Measurements from ENCODE around the gene SLA2.

DNA sequence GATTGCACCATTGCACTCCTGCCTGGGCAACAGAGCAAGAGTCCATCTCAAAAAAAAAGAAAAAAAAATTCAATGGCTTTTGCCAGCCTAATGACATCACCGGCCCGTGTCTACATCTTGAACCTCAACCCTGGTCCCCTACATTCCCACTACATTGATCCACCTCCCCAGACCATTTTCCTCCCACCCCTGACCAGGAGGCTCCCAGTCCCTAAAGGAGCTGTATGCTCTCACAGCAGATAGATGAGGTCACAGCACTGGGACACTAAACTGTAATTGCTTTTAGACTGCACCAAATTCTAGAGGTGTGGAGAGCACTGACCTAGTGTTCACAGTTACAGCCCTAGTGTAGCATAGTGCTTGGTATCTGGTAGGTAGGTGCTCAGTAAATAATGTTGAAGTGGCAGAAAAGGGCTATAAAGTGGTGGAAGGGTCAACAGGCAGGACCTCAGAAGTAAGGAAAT, 61.9 kb downstream of the SLA2 start:
- TF ChIP-seq POLR2A (IDR thresholded peaks at IDR 0.05; ENCODE audit: low read depth, low read length): 0 out of 2 replicates have a peak, but pooled peaks have one; percentile 19
- TF ChIP-seq POLR2AphosphoS5 (IDR thresholded peaks at IDR 0.05; ENCODE audit: low read depth, low read length): no peak
- no peak for TF ChIP-seq TAF1 (IDR thresholded peaks at IDR 0.05; ENCODE audit: borderline replicate concordance, low read depth, low read length)
